GM19463 (cell line): Measurements from ENCODE around the gene FBN3.
"Not testable (repeated sequence)": the region's sequence is repeated elsewhere in the genome, so short reads cannot be mapped to it uniquely, and the experiment has no call there.

Experiments used
- ATAC-seq: cut with Tn5 transposase; IDR thresholded peaks from one replicate; pipeline ENCODE4 v1.9.1; 2021; ENCODE audit warnings: mild to moderate bottlenecking, moderate library complexity; ENCODE audit not compliant: unreplicated experiment

The FBN3 gene

DNA sequence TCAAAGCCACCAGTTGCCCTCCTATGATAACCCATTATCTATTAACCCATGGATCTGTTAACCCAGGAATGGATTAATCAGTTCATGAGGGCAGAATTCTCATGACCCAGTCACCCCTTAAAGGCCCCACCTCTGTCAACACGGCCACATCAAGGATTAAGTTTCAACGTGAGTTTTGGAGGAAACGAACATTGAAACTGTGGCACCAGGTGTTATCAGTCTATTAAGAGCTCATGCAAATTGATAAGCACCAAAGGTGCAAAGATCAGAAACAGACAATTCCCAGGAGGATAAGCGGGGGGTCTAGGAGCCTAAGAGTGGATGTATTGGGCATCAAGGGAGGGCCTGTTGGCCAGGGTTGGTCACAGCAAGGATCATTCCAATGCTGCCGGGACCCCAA lies 124.1 kb downstream of the FBN3 start:
- ATAC-seq = no peak

GRCh38 chr19:8024256-8024655 lies 125.1 kb downstream of the FBN3 start:
- ATAC-seq = not testable (repeated sequence)

DNA sequence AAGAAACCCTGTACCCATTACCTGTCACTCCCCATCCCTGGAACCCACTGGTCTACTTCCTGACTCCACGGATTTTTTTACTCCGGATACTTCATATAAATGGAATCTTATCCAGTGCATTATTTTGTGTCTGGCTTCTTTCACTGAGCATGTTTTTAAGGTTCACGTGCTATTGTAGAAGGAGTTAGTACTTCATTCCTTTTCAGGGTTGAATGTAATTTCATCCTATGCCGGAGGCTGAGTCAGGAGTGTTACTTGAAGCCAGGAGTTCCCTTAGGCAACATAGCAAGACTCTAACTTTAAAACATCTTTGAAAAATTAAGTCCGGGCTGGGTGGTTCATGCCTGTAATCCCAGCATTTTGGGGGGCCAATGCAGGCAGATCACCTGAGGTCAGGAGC lies 126.0 kb downstream of the FBN3 start:
- ATAC-seq = no peak

GRCh38 chr19:8022275-8022674 lies 127.1 kb downstream of the FBN3 start:
- no peak for ATAC-seq

DNA sequence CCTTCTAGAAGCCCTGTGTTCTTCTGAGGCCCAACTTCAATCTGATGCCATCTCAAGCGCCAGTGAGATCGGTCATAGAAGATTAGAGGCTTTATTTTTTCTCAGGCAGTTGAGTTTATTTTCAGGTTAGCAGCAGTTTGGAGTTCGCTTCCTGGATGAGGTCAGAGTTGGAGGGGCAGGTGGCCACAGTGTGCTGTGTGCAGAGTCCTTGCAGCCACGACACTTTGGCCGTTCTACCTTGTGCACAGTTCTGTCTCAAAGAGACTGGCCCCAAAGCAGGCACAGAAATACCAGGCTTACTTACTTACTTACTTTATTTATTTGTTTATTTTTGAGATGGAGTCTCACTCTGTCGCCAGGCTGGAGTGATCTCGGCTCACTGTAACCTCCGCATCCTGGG lies 128.0 kb downstream of the FBN3 start:
- ATAC-seq = no peak

DNA sequence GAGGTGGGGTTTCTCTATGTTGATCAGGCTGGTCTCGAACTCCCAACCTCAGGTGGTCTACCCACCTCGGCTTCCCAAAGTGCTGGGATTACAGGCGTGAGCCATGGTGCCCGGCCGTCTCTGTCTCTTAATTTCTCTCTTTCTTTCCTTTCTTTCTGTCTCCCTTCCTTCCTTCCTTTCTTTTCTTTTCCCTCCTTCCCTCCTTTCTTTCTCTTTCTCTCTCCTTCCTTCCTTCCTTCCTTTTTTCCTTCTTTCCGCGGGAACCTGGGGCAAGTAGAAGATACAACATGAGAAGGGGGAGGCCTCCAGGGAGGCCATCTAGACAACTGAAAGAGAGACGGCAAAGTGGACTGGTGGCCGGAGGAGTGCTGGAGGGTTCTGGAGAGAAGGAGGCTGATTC lies 128.7 kb downstream of the FBN3 start:
- ATAC-seq = no peak

GRCh38 chr19:8017808-8018207 lies 131.6 kb downstream of the FBN3 start:
- ATAC-seq = no peak
